Measurements from ENCODE around the gene GRAMD1A.

GRAMD1A gene

DNA sequence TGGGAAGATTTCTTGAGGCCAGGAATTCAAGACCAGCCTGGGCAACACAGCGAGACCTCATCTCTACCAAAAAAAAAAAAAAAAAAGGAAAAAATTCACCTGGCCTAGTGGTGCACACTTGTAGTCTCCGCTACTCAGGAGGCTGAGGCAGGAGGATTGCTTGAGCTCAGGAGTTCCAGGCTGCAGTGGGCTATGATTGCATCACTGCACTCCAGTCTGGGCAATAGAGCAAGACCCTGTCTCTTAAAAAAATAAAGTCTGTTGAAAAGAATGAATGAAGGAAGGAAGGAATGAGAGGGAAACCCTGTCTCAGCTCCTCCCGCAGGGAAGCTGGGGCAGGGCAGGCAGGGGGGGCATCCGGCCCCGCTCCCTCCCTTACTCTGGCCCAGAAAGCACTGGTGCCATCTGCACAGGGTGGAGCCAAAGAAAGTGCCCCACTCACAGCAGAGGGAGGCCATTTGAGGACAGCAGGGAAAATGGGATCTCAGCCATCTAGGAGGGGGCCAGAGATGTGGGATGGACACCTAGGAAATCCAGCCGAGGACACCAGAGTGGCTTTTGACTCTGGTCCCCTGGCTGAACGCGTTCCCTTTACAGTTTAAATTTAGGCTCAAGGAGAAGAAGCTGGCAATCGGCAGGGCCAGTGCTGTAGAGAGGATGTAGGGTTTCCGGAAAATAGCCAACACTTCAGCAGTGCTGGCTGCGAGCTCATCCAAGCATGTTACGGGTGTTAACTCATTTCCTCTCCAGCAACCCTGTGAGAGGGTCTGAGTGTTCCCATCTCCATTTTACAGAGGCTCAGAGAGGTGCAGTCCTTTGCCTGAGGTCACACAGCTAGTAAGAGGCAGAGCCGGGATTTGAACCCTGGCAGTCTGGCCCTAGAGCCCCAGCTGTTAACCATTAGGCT lies 37.8 kb downstream of the GRAMD1A start:
- TF ChIP-seq ZNF768 (tag by site-specific recombination; IDR thresholded peaks at IDR 0.05) (peak; percentile 87; the same call in 1 of the 2 replicates), ZNF121 (tag by site-specific recombination; IDR thresholded peaks at IDR 0.05) (peak; percentile 75)
- TF ChIP-seq, protein P1, sequence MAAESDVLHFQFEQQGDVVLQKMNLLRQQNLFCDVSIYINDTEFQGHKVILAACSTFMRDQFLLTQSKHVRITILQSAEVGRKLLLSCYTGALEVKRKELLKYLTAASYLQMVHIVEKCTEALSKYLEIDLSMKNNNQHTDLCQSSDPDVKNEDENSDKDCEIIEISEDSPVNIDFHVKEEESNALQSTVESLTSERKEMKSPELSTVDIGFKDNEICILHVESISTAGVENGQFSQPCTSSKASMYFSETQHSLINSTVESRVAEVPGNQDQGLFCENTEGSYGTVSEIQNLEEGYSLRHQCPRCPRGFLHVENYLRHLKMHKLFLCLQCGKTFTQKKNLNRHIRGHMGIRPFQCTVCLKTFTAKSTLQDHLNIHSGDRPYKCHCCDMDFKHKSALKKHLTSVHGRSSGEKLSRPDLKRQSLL (tag by site-specific recombination; IDR thresholded peaks at IDR 0.05) = no peak
- no peak overlapping the region for H3K27ac ChIP-seq (ENCODE audit: extremely low read depth, low read depth, low read length)
- no peak overlapping the region for H3K4me3 ChIP-seq (ENCODE audit: low read depth, low read length)
- H3K9me3 ChIP-seq (ENCODE audit: control insufficient read depth, insufficient read depth, low read depth, low read length) = no peaks in the 10 kb centered on the region
- ChIA-PET CTCF (interaction anchor here (0.6 to 2.3 kb wide), 13 partner anchors 11 to 163 kb away, joined by 3 to 8 read pairs (median 4); no protein-coding TSS in a partner anchor), POLR2A (no interaction called here)
- H3K36me3 ChIP-seq (ENCODE audit: control insufficient read depth in 2 of 2, insufficient read depth in 1 of 2, low read length in 2 of 2) = peaks cover 7 to 15% of the 10 kb centered on the region in 2 experiments; a peak in 2 of 3 replicates
- no peaks in the 10 kb centered on the region for H3K4me1 ChIP-seq (ENCODE audit: control insufficient read depth, insufficient read depth, low read length)

DNA sequence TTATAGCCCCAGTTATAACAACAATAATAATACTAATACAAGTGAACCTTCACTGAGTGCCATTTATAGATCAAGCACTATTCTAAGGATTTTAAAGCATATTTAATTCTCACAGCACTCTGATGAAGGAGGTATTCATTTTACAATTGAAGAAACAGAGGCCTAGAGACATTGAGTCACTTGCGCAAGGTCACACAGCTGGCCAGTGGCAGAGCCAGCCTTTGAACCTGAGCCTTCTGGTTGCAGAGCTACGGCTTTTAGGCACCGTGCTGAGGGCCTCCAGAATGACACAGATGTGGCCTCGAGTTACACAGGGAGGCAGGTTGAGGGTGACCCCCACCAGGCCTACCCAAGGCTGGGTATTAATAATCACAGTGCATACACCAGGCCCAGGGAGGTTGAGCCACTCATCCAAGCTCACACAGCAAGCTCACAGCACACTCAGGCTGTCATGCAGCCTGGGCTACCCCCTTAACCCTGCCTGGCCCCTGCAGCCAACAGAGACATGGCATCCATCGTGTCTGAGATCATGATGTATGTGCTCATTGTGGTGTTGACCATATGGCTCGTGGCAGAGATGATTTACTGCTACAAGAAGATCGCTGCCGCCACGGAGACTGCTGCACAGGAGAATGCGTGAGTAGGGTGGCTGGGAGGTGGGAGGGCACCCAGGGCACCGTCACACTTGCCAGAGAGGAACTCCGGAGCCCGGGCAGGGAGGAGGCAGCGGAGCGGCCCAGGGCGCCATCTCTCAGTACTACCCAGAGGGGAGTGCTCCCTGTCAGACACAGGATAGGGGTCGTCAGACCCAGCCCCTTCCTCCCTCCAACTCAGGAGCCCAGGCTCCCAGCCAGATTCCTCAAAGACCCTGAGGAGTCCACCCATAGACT lies 38.7 kb downstream of the GRAMD1A start:
- ChIA-PET CTCF (interaction anchor here (0.6 to 2.3 kb wide), 10 partner anchors 11 to 162 kb away, joined by 3 to 8 read pairs (median 4); no protein-coding TSS in a partner anchor), POLR2A (interaction anchor here (0.6 kb wide), 1 partner anchor 7 kb away, joined by 6 read pairs; no protein-coding TSS in a partner anchor)
- Histone ChIP-seq H3K4me3 (ENCODE audit: low read depth, low read length) (no peak overlapping the region), H3K4me1 (ENCODE audit: control insufficient read depth, insufficient read depth, low read length) (no peaks in the 10 kb centered on the region), H3K36me3 (ENCODE audit: control insufficient read depth in 2 of 2, insufficient read depth in 1 of 2, low read length in 2 of 2) (peaks cover 7 to 9% of the 10 kb centered on the region in 2 experiments; a peak in 2 of 3 replicates), H3K27ac (ENCODE audit: extremely low read depth, low read depth, low read length) (no peak overlapping the region), H3K9me3 (ENCODE audit: control insufficient read depth, insufficient read depth, low read depth, low read length) (no peaks in the 10 kb centered on the region)
- no peak for TF ChIP-seq ZNF138 (tag by site-specific recombination; IDR thresholded peaks at IDR 0.05; ENCODE audit: borderline replicate concordance)
- TF ChIP-seq ZNF529 (tag by site-specific recombination; IDR thresholded peaks at IDR 0.05; ENCODE audit: insufficient replicate concordance) = no peak
- TF ChIP-seq ZFHX2 (tag by site-specific recombination; conservative IDR thresholded peaks at IDR 0.05) = no peak
- TF ChIP-seq IKZF3 (tag by site-specific recombination; IDR thresholded peaks at IDR 0.05) = no peak
- no peak for TF ChIP-seq ZNF664 (tag by site-specific recombination; IDR thresholded peaks at IDR 0.05)
- TF ChIP-seq, protein P2, sequence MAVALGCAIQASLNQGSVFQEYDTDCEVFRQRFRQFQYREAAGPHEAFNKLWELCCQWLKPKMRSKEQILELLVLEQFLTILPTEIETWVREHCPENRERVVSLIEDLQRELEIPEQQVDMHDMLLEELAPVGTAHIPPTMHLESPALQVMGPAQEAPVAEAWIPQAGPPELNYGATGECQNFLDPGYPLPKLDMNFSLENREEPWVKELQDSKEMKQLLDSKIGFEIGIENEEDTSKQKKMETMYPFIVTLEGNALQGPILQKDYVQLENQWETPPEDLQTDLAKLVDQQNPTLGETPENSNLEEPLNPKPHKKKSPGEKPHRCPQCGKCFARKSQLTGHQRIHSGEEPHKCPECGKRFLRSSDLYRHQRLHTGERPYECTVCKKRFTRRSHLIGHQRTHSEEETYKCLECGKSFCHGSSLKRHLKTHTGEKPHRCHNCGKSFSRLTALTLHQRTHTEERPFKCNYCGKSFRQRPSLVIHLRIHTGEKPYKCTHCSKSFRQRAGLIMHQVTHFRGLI (tag by site-specific recombination; IDR thresholded peaks at IDR 0.05) = no peak
- TF ChIP-seq ZNF2 (tag by site-specific recombination; IDR thresholded peaks at IDR 0.05) = no peak
- TF ChIP-seq ZNF174 (tag by site-specific recombination; IDR thresholded peaks at IDR 0.05) = no peak
- TF ChIP-seq SP7 (tag by site-specific recombination; IDR thresholded peaks at IDR 0.05) = peak; percentile 65
- TF ChIP-seq FEZF1 (tag by site-specific recombination; IDR thresholded peaks at IDR 0.05) = no peak
- TF ChIP-seq ZNF768 (tag by site-specific recombination; IDR thresholded peaks at IDR 0.05) = peak; percentile 50; the same call in 1 of the 2 replicates
- TF ChIP-seq ZSCAN30 (tag by site-specific recombination; IDR thresholded peaks at IDR 0.05) = no peak
- TF ChIP-seq ZNF202 (tag by site-specific recombination; IDR thresholded peaks at IDR 0.05; ENCODE audit: borderline replicate concordance) = no peak
- TF ChIP-seq, protein P3, sequence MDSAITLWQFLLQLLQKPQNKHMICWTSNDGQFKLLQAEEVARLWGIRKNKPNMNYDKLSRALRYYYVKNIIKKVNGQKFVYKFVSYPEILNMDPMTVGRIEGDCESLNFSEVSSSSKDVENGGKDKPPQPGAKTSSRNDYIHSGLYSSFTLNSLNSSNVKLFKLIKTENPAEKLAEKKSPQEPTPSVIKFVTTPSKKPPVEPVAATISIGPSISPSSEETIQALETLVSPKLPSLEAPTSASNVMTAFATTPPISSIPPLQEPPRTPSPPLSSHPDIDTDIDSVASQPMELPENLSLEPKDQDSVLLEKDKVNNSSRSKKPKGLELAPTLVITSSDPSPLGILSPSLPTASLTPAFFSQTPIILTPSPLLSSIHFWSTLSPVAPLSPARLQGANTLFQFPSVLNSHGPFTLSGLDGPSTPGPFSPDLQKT (IDR thresholded peaks at IDR 0.05; ENCODE audit: borderline replicate concordance, low read depth, low read length) = no peak
- TF ChIP-seq, protein P4, sequence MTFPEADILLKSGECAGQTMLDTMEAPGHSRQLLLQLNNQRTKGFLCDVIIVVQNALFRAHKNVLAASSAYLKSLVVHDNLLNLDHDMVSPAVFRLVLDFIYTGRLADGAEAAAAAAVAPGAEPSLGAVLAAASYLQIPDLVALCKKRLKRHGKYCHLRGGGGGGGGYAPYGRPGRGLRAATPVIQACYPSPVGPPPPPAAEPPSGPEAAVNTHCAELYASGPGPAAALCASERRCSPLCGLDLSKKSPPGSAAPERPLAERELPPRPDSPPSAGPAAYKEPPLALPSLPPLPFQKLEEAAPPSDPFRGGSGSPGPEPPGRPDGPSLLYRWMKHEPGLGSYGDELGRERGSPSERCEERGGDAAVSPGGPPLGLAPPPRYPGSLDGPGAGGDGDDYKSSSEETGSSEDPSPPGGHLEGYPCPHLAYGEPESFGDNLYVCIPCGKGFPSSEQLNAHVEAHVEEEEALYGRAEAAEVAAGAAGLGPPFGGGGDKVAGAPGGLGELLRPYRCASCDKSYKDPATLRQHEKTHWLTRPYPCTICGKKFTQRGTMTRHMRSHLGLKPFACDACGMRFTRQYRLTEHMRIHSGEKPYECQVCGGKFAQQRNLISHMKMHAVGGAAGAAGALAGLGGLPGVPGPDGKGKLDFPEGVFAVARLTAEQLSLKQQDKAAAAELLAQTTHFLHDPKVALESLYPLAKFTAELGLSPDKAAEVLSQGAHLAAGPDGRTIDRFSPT (tag by site-specific recombination; IDR thresholded peaks at IDR 0.05) = peak; percentile 51; the same call in 1 of the 2 replicates
- TF ChIP-seq, protein P5, sequence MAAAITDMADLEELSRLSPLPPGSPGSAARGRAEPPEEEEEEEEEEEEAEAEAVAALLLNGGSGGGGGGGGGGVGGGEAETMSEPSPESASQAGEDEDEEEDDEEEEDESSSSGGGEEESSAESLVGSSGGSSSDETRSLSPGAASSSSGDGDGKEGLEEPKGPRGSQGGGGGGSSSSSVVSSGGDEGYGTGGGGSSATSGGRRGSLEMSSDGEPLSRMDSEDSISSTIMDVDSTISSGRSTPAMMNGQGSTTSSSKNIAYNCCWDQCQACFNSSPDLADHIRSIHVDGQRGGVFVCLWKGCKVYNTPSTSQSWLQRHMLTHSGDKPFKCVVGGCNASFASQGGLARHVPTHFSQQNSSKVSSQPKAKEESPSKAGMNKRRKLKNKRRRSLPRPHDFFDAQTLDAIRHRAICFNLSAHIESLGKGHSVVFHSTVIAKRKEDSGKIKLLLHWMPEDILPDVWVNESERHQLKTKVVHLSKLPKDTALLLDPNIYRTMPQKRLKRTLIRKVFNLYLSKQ (tag by site-specific recombination; IDR thresholded peaks at IDR 0.05; ENCODE audit: borderline replicate concordance) = no peak
- TF ChIP-seq ZNF792 (tag by site-specific recombination; IDR thresholded peaks at IDR 0.05) = no peak
- no peak for TF ChIP-seq ZNF211 (tag by site-specific recombination; IDR thresholded peaks at IDR 0.05; ENCODE audit: low read depth)
- 0 out of 2 replicates have a peak, but pooled peaks have one; percentile 20 for TF ChIP-seq ZBTB7A (tag by site-specific recombination; IDR thresholded peaks at IDR 0.05; ENCODE audit: low read depth)
- TF ChIP-seq ZNF623 (tag by site-specific recombination; IDR thresholded peaks at IDR 0.05) = no peak
- TF ChIP-seq ZNF837 (tag by site-specific recombination; IDR thresholded peaks at IDR 0.05) = no peak
- no peak for TF ChIP-seq ZNF416 (tag by site-specific recombination; IDR thresholded peaks at IDR 0.05)
